IMR-90 (cell line): ENCODE data around the gene RNF144A.

Experiments used
- CEBPB ChIP-seq: IDR thresholded peaks from 2 replicates; pipeline ENCODE4 v1.6.1; 2012; ENCODE audit warnings: low read depth, low read length, improper control_type of control experiment
- CTCF ChIP-seq: conservative IDR thresholded peaks from 2 replicates; pipeline ENCODE4 v1.5.1; 2012; ENCODE audit warnings: mild to moderate bottlenecking, low read depth, low read length, improper control_type of control experiment
- MAZ ChIP-seq: IDR thresholded peaks from 2 replicates; pipeline ENCODE4 v1.6.1; 2012; ENCODE audit warnings: low read depth, mild to moderate bottlenecking, low read length, improper control_type of control experiment, moderate library complexity, borderline replicate concordance
- POLR2A ChIP-seq: IDR thresholded peaks from 2 replicates; pipeline ENCODE4 v1.6.1; 2012; ENCODE audit warnings: mild to moderate bottlenecking, low read depth, low read length
- RAD21 ChIP-seq: IDR thresholded peaks from 2 replicates; pipeline ENCODE4 v1.6.1; 2012; ENCODE audit warnings: low read length, improper control_type of control experiment
- RCOR1 ChIP-seq: IDR thresholded peaks from 2 replicates; pipeline ENCODE4 v1.6.1; 2012; ENCODE audit warnings: mild to moderate bottlenecking, low read length, improper control_type of control experiment; ENCODE audit not compliant: insufficient replicate concordance
- USF2 ChIP-seq: fragments of 150-350 bp; IDR thresholded peaks from 2 replicates; pipeline ENCODE4 v1.6.1; 2017; ENCODE audit warnings: mild to moderate bottlenecking, antibody characterized with exemption, low read length, low read depth

GRCh38 chr2:6919901-6920742 lies 2.9 kb downstream of the RNF144A start:
- TF ChIP-seq CTCF (no peak), MAZ (no peak), POLR2A (no peak), USF2 (no peak), CEBPB (no peak), RCOR1 (no peak), RAD21 (no peak)
